LNCAP (cell line): Measurements from ENCODE around the gene PKP3.

Source experiments
- TF ChIP-seq, protein P1 (sequence below): fragments of 450-650 bp; IDR thresholded peaks from 2 replicates; pipeline ENCODE4 v1.5.1; 2017; ENCODE audit warnings: mild to moderate bottlenecking

The PKP3 gene

DNA sequence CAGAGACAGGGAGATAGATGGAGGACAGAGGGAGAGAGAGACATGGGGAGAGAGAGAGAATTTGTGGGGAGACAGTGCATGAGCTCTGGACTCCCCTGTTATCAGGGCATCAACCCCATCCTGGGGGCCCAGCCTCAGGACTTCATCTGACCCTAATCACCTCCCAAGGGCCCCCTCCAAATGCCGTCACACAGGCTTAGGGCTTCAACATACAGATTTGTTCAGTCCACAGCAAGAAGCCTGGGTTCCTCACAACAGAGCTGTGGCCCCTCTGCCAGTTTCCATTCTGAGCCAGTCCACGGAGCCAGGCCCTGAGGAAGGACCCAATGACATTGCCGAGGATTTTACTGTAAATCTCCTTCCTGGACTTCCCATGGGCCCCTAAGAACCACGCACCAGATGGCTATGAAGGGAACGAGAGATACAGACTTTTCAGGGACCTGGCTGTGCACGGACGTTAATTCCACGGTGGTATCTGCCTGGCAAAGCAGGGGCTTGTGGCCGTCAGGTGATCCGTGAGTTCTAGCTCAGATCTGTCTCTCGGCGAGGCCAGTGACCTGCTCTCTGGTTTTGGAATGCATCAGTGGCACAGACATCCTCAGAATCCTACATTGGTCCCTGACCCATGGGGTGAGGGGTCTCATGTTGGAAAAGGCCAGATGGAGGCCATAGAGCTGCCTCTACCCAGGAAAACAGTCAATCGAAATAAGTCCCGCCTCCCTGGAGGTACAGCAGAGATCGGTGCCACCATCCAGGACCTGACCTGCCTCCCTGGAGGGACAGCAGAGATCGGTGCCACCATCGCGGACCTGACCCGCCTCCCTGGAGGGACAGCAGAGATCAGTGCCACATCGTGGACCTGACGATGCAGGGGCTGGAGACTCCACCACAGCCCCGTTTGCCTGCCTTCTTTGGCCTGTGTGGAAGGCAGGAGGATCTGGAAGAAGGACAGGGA, 33.4 kb upstream of the PKP3 start:
- TF ChIP-seq, protein P1, sequence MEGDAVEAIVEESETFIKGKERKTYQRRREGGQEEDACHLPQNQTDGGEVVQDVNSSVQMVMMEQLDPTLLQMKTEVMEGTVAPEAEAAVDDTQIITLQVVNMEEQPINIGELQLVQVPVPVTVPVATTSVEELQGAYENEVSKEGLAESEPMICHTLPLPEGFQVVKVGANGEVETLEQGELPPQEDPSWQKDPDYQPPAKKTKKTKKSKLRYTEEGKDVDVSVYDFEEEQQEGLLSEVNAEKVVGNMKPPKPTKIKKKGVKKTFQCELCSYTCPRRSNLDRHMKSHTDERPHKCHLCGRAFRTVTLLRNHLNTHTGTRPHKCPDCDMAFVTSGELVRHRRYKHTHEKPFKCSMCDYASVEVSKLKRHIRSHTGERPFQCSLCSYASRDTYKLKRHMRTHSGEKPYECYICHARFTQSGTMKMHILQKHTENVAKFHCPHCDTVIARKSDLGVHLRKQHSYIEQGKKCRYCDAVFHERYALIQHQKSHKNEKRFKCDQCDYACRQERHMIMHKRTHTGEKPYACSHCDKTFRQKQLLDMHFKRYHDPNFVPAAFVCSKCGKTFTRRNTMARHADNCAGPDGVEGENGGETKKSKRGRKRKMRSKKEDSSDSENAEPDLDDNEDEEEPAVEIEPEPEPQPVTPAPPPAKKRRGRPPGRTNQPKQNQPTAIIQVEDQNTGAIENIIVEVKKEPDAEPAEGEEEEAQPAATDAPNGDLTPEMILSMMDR: no peak

DNA sequence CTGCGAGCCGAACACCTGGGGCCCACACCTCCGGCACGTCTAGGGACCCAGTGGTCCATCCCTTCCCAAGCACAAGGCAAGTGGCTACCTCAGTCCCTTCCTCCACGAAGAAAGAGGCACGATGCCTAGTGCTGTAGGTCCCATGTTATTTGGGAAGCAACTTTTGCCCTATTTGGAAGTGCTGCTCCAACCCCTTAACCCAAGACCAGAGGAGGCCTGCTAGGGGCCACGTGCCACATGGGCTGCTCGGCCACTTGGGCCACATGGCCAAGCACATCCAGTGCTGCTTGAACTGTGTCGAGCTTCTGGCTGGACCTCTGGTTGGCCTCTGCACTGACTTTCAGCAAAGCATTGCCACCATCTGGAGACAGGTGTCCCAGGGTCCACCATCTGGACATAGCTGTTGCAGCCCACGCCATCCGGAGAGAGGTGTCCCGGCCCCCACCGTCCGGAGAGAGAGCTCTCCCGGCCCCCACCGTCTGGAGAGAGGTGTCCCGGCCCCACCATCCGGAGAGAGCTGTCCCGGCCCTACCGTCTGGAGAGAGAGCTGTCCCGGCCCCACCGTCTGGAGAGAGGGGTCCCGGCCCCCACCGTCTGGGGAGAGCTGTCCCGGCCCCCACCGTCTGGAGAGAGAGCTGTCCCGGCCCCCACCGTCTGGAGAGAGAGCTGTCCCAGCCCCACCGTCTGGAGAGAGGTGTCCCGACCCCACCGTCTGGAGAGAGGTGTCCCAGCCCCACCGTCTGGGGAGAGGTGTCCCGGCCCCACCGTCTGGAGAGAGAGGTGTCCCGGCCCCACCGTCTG, 31.2 kb upstream of the PKP3 start:
- TF ChIP-seq, protein P1: no peak

DNA sequence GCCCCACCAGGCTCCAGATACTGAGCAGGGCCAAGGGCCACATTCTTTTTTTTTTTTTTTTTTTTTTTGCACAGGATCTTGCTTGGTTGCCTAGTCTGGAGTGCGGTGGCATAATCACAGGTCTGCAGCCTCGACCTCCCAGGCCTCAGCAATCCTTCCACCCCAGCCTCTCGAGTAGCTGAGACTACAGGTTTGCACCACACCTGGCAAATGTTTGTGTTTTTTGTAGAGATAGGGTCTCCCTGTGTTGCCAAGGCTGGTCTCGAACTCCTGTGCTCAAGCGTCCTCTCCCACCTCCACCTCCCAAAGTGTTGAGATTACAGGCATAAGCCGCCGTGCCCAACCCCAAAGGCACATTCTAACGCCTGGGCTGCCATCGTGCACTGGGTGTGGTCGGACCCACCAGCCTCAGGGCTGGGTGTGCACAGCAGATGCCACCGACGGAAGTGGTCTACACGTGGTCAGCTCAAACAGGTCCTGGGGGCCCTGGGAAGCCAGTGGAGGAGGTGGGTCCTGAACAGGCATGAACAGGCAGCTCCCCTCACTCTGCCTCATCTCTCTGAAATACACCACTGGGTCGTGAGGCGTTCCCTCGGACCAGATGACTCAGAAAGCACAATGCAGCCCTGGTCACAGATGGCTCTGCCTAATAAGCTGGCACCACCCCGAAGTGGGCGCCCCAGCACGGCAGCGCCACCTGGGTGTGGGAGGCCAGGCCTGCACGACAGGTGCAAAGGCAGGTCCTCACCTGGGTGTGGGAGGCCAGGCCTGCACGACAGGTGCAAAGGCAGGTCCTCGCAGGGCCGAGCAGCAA, 29.9 kb upstream of the PKP3 start:
- TF ChIP-seq, protein P1: peak; percentile 69

DNA sequence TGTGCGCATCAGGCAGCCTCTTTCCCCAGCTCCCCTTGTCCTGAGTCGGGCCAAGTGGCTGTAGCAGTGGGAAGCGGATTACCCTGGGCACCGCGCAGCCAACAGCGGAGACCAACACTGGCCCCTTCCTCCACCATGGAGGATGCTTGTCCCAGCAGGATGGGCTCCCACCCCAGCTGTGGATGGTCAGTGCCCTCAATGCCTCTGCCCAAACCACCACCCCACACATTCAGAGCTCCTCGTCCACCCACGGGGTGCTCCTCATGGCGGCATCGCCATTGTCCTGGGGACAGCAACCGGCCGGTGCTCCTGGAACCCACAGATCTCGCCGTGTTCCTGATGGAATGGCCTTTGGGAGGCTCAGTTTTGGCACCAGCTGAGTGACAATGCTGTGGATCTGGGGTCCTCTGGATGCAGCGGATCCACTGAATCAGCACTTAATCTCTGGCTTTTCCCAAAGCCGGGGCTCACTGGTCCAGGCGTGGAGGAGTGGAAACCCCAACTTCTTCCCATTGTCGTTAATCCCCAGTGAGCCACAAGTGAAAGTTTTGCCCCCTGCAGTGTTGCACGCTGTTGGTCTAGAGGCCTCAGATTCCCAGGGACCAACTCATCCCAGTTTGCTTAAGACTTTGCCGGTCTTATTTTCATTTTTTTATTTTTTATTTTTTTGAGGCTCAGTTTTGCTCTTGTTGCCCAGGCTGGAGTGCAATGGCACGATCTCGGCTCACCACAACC, 28.9 kb upstream of the PKP3 start:
- TF ChIP-seq, protein P1: no peak

DNA sequence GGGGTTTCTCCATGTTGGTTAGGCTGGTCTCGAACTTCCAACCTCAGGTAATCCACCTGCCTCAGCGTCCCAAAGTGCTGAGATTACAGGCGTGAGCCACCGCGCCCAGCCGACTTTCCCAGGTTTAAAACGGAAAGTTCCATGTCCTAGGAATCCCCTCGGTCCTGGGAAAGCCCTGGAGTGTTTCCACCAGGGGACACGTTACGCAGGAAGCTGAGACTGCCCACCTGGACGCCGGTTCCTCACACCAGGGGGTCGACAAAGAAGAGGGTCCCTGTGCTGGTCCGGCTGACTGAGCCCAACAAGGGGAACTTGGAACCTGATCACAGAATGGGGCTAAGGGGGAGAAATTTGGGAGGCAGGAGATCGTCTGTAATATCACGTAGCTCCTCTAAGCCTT, 28.2 kb upstream of the PKP3 start:
- TF ChIP-seq, protein P1: no peak

DNA sequence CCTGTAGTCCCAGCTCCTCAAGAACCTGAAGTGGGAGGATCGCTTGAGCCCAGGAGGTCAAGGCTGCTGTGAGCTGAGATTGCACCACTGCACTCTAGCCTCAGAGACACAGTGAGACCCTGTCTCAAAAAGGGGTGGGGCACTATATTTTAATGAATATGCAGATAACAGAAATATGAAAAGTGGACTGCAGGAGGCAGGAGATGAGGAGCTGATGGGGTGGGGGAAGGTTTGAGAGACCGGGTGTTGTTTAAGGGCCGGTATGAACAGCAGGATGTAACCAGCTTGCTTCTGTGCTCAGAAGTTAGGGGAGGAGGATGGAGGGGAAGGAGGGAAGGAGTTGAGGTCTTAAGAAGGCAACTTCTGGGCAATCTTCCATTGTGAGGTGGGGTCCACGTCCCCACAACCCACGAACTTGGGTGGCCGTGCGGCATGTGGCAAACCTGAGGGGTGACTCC, 26.0 kb upstream of the PKP3 start:
- TF ChIP-seq, protein P1: no peak
